ENCODE measurements around the gene PLXND1. TPM values are rescaled to one million over a fixed set of nuclear protein-coding genes. Genes with fewer than 3 reads are reported as not detected.

PLXND1 gene, protein sequence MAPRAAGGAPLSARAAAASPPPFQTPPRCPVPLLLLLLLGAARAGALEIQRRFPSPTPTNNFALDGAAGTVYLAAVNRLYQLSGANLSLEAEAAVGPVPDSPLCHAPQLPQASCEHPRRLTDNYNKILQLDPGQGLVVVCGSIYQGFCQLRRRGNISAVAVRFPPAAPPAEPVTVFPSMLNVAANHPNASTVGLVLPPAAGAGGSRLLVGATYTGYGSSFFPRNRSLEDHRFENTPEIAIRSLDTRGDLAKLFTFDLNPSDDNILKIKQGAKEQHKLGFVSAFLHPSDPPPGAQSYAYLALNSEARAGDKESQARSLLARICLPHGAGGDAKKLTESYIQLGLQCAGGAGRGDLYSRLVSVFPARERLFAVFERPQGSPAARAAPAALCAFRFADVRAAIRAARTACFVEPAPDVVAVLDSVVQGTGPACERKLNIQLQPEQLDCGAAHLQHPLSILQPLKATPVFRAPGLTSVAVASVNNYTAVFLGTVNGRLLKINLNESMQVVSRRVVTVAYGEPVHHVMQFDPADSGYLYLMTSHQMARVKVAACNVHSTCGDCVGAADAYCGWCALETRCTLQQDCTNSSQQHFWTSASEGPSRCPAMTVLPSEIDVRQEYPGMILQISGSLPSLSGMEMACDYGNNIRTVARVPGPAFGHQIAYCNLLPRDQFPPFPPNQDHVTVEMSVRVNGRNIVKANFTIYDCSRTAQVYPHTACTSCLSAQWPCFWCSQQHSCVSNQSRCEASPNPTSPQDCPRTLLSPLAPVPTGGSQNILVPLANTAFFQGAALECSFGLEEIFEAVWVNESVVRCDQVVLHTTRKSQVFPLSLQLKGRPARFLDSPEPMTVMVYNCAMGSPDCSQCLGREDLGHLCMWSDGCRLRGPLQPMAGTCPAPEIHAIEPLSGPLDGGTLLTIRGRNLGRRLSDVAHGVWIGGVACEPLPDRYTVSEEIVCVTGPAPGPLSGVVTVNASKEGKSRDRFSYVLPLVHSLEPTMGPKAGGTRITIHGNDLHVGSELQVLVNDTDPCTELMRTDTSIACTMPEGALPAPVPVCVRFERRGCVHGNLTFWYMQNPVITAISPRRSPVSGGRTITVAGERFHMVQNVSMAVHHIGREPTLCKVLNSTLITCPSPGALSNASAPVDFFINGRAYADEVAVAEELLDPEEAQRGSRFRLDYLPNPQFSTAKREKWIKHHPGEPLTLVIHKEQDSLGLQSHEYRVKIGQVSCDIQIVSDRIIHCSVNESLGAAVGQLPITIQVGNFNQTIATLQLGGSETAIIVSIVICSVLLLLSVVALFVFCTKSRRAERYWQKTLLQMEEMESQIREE (N-terminal part only)
- total RNA-seq, result 26.8 TPM

DNA sequence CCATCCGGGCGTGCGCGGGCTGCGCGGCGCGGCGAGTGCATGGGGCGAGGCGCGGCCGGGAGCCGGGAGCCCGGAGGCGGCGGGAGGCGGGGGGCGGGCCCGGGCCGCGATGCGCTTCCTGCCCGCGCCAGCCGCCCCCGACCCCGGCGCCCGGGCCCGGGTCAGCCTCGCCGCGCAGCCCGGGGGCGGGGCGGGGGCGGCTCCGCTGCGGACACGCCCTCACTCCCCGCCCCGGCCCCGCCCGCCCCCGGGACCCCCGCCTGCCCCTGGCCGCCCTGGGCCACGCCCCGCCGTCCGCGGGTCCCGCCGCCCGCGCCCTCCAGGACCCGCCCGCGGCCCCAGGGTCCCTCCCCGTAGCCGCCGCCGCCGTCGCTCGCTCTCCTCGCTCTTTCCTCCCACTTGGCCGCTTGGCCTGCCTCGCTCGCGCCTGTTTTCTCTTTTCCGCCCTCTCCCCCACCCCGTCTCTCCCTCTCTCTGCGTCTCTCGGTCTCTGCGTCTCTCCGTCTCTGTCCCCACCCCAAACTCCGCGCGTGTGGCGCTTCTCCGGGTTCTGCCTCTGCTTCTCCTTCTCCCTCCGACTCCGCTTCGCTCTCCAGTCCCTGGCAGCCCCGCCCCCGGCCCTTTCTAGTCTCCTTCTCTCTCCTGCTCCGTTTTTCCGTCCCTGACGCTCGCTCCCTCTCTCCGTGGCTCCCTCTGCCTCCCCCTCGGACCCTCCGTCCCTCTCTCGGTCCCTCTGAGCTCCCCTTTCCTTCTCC is at the start of gene PLXND1:
TSS of gene PLXND1 (minus strand) at position 41 of the 755 bp plus-strand sequence. CDS start at position 4, 37 bp downstream.

DNA sequence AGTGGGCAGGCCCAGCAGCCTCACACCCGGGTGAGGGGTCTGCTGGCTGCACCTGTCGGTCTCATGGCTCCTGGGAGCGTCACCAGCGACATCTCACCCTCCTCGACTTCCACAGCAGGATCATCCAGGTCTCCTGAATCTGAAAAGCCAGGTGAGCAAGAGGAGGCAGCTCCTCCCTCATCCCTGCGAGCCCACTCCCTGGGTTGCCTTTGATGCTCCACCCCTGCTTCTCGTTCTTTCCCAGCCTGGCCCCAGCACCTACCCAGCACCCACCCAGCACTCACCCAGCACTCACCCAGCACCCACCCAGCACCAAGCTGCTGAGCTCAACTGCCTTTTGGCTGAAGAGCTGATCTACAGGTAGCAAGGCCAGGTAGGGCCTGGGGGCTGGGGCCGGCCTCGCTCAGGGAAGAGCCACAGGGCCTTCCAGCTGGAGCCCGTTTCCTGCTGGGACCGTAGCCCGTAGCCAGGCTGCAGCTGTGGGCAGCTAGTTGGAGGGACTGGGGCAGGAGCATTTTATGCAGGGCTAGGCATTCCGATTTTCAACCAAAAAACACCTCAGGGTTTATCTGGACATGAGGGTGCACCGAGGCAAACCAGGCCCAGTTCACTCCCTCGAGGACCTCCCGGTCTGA is 63.2 kb downstream of the PLXND1 start, which contains the start of gene H1-8:
TSS of gene H1-8 (plus strand) at position 20 of the 635 bp plus-strand sequence. CDS start at position 64, 44 bp downstream.

DNA sequence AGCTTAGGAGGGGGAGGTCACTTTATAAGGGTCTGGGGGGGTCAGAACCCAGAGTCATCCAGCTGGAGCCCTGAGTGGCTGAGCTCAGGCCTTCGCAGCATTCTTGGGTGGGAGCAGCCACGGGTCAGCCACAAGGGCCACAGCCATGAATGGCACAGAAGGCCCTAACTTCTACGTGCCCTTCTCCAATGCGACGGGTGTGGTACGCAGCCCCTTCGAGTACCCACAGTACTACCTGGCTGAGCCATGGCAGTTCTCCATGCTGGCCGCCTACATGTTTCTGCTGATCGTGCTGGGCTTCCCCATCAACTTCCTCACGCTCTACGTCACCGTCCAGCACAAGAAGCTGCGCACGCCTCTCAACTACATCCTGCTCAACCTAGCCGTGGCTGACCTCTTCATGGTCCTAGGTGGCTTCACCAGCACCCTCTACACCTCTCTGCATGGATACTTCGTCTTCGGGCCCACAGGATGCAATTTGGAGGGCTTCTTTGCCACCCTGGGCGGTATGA is 77.8 kb downstream of the PLXND1 start, which contains the start of gene RHO:
TSS of gene RHO (plus strand) at position 51 of the 512 bp plus-strand sequence. CDS start at position 146, 95 bp downstream.

Small RNA genes within 50 kb of the gene (small RNA-seq; reads per million reads assigned to genes)
- gene RN7SL752P, result not detected

Other genes starting within 250 kb of the PLXND1 start
- 0.92 TPM for gene EFCAB12, start 178.0 kb downstream of the PLXND1 start, total RNA-seq
- 24.9 TPM for gene MBD4, start 166.7 kb downstream of the PLXND1 start, total RNA-seq
- gene IFT122, start 166.5 kb downstream of the PLXND1 start, total RNA-seq, result 34.1 TPM
- gene RHO, start 78.0 kb downstream of the PLXND1 start, total RNA-seq, result not detected
- not detected for gene H1-8, start 63.5 kb downstream of the PLXND1 start, total RNA-seq